Right ventricle myocardium inferior (tissue), 1 donor: ENCODE data around the gene LNX1. TPM values are rescaled to one million over a fixed set of nuclear protein-coding genes. Genes with fewer than 3 reads are reported as not detected.

Experiments used
- ATAC-seq: fragments of 200-7000 bp; cut with Tn5 transposase; one replicate; pipeline ENCODE4 v1.9.1; 2020; ENCODE audit warnings: mild to moderate bottlenecking, moderate library complexity
- DNase-seq: peaks from one replicate; pipeline ENCODE4 v3.0.0; 2021; ENCODE audit errors: missing footprints
- intact Hi-C: fragments of 100-400 bp; cut with DNase I; formaldehyde crosslinking; loops from one replicate; pipeline ENCODE4 v1.11.0; 2022
- total RNA-seq: library from RNA; stranded (reverse); fragmentation: NEBNext Ultra II Directional; extraction: Animal tissue kit (Norgen Biotek cat#: 25700); gene quantifications from one replicate; pipeline ENCODE4 v1.2.1, GENCODE V29; 2021
- donor health status: DM: no; HTN: yes; CAD: no; lungs with severe emphysema.

The LNX1 gene
- total RNA-seq, 1 donor from 2014 or later, result 11.2 TPM

- no peak for DNase-seq
- intact Hi-C loops, result no loop called here
- no peak for ATAC-seq
Measured at GRCh38 chr4:53512608-53513007, 78.7 kb downstream of the LNX1 start.

GRCh38 chr4:53511014-53511413 lies 80.3 kb downstream of the LNX1 start:
- no peak for DNase-seq
- intact Hi-C loops, result no loop called here
- no peak for ATAC-seq

GRCh38 chr4:53510321-53510720 lies 81.0 kb downstream of the LNX1 start:
- intact Hi-C loops, result no loop called here
- ATAC-seq (no peak), DNase-seq (no peak)

- no peak for DNase-seq
- no peak for ATAC-seq
- intact Hi-C loops, result no loop called here
Measured at GRCh38 chr4:53508446-53508845, 82.8 kb downstream of the LNX1 start.

GRCh38 chr4:53507671-53508286 lies 83.5 kb downstream of the LNX1 start:
- ATAC-seq (peak; percentile 97), DNase-seq (peak; percentile 80)
- intact Hi-C loops, result no loop called here

- intact Hi-C loops, result no loop called here
- no peak for DNase-seq
- ATAC-seq, result no peak
Measured at GRCh38 chr4:53507058-53507457, 84.2 kb downstream of the LNX1 start.

GRCh38 chr4:53505947-53506346 lies 85.3 kb downstream of the LNX1 start:
- intact Hi-C loops, result no loop called here
- DNase-seq (no peak), ATAC-seq (no peak)

- ATAC-seq (no peak), DNase-seq (no peak)
- intact Hi-C loops, result no loop called here
Measured at GRCh38 chr4:53502094-53502493, 89.2 kb downstream of the LNX1 start.

- DNase-seq (no peak), ATAC-seq (no peak)
- intact Hi-C loops, result no loop called here
Measured at GRCh38 chr4:53501561-53501960, 89.7 kb downstream of the LNX1 start.

GRCh38 chr4:53500546-53500945 lies 90.7 kb downstream of the LNX1 start:
- DNase-seq (no peak), ATAC-seq (no peak)
- intact Hi-C loops, result no loop called here

- no peak for DNase-seq
- intact Hi-C loops, result no loop called here
- no peak for ATAC-seq
Measured at GRCh38 chr4:53499791-53500190, 91.5 kb downstream of the LNX1 start.

- no peak for DNase-seq
- no peak for ATAC-seq
- intact Hi-C loops, result no loop called here
Measured at GRCh38 chr4:53498706-53499105, 92.6 kb downstream of the LNX1 start.

- ATAC-seq (peak; percentile 96), DNase-seq (no peak)
- intact Hi-C loops, result no loop called here
Measured at GRCh38 chr4:53497487-53498244, 93.6 kb downstream of the LNX1 start.

GRCh38 chr4:53494851-53495250 lies 96.4 kb downstream of the LNX1 start:
- DNase-seq (no peak), ATAC-seq (no peak)
- intact Hi-C loops, result loop anchor here (5.0 kb wide), 1 partner anchor 157 kb away; no protein-coding TSS in a partner anchor

GRCh38 chr4:53490965-53491622 lies 100.2 kb downstream of the LNX1 start:
- intact Hi-C loops, result loop anchor here (2.0 to 5.0 kb wide), 2 partner anchors 161 to 212 kb away; no protein-coding TSS in a partner anchor
- DNase-seq, result no peak

GRCh38 chr4:53490161-53490956 lies 100.9 kb downstream of the LNX1 start:
- intact Hi-C loops, result loop anchor here (2.0 to 5.0 kb wide), 2 partner anchors 162 to 212 kb away; no protein-coding TSS in a partner anchor
- ATAC-seq, result no peak
- no peak for DNase-seq

More at GRCh38 chr4:53490965-53491622, 100.2 kb downstream of the LNX1 start:
- peak; percentile 53 for ATAC-seq

- DNase-seq (no peak), ATAC-seq (no peak)
- intact Hi-C loops, result no loop called here
Measured at GRCh38 chr4:53489279-53489889, 101.9 kb downstream of the LNX1 start.

- ATAC-seq (no peak), DNase-seq (no peak)
- intact Hi-C loops, result no loop called here
Measured at GRCh38 chr4:53487766-53488165, 103.5 kb downstream of the LNX1 start.

GRCh38 chr4:53485658-53486040 lies 105.6 kb downstream of the LNX1 start:
- ATAC-seq (no peak), DNase-seq (no peak)
- intact Hi-C loops, result no loop called here
